Measurements from ENCODE around the gene QKI. TPM values are rescaled to one million over a fixed set of nuclear protein-coding genes. Genes with fewer than 3 reads are reported as not detected.

Gene QKI
- total and polyA plus RNA-seq, 2 of the 8 experiments (the other 6 are each of a cell fraction or from before 2014, with no cell fraction given): 181 to 183 TPM

GRCh38 chr6:163468738-163469137 lies 54.2 kb downstream of the QKI start:
- no peak overlapping the region for H2BK20ac ChIP-seq (ENCODE audit: low read length)
- TF ChIP-seq RAD21 (IDR thresholded peaks at IDR 0.05 in 1 of 2, conservative IDR thresholded peaks at IDR 0.05 in 1 of 2; ENCODE audit: low read depth in 2 of 2, low read length in 2 of 2) (no peak), MAX (IDR thresholded peaks at IDR 0.05) (no peak), GTF2F1 (IDR thresholded peaks at IDR 0.05; ENCODE audit: borderline replicate concordance, low read depth, low read length) (no peak), JUND (IDR thresholded peaks at IDR 0.05; ENCODE audit: low read length) (no peak), BCL11A (IDR thresholded peaks at IDR 0.05; ENCODE audit: low read depth in 2 of 2, low read length in 2 of 2) (no peak), USF2 (IDR thresholded peaks at IDR 0.05; ENCODE audit: low read length) (no peak), ZNF274 (IDR thresholded peaks at IDR 0.05; ENCODE audit: borderline replicate concordance, extremely low read depth, low read length) (no peak), SRF (IDR thresholded peaks at IDR 0.05; ENCODE audit: low read depth, low read length) (no peak), RFX5 (IDR thresholded peaks at IDR 0.05; ENCODE audit: borderline replicate concordance, low read depth, low read length) (no peak), TCF12 (IDR thresholded peaks at IDR 0.05; ENCODE audit: low read depth, low read length) (no peak), HDAC6 (IDR thresholded peaks at IDR 0.05; ENCODE audit: low read depth, low read length) (no peak), CBX8 (IDR thresholded peaks at IDR 0.05; ENCODE audit: borderline replicate concordance, low read depth, low read length) (no peak), FOSL1 (IDR thresholded peaks at IDR 0.05; ENCODE audit: insufficient read depth, low read depth, low read length) (no peak)

More at GRCh38 chr6:163468738-163469137, 54.2 kb downstream of the QKI start:
- Histone ChIP-seq H3K4me3 (ENCODE audit: extremely low read depth in 1 of 4, insufficient read depth in 2 of 4, low read depth in 3 of 4, low read length in 4 of 4) (no peak overlapping the region), H3K23ac (ENCODE audit: insufficient read length) (no peak overlapping the region), H2BK120ac (replicated peaks; ENCODE audit: low read depth, low read length) (no peak overlapping the region), H2AK5ac (ENCODE audit: low read depth, low read length) (no peak overlapping the region), H3K18ac (ENCODE audit: extremely low read depth, low read length) (no peak overlapping the region), H3K9me3 (ENCODE audit: insufficient read depth in 2 of 2, low read depth in 1 of 2, low read length in 1 of 2) (peaks cover 7% of the 10 kb centered on the region in 2 experiments), H4K5ac (ENCODE audit: insufficient read length, low read depth, low read length) (no peak overlapping the region), H4K20me1 (replicated peaks in 1 of 2; ENCODE audit: control insufficient read depth in 1 of 2, insufficient read depth in 2 of 2, low read length in 2 of 2) (peaks cover 0 to 1% of the 10 kb centered on the region in 2 experiments), H3K14ac (ENCODE audit: insufficient read length) (no peak overlapping the region), H3K27me3 (replicated peaks in 1 of 4; ENCODE audit: control insufficient read depth in 3 of 4, extremely low read depth in 1 of 4, insufficient read depth in 3 of 4, low read length in 3 of 4) (no peaks in the 10 kb centered on the region), H3K23me2 (ENCODE audit: low read depth, low read length) (no peaks in the 10 kb centered on the region), H3K56ac (replicated peaks; ENCODE audit: insufficient read length, low read depth, low read length) (no peak overlapping the region), H3K79me2 (ENCODE audit: control insufficient read depth in 1 of 2, insufficient read depth in 2 of 2, low read length in 2 of 2) (peaks cover 0 to 94% of the 10 kb centered on the region in 2 experiments; a peak in 3 of 4 replicates), H2BK12ac (ENCODE audit: low read depth, low read length) (no peak overlapping the region), H3K4me1 (replicated peaks in 1 of 4; ENCODE audit: control insufficient read depth in 3 of 4, insufficient read depth in 4 of 4, low read length in 3 of 4) (no peaks in the 10 kb centered on the region), H2AFZ (ENCODE audit: low read length) (no peak overlapping the region), H4K8ac (ENCODE audit: extremely low read depth, insufficient read depth, low read length) (no peak overlapping the region), H3K4ac (replicated peaks; ENCODE audit: insufficient read length, low read depth, low read length) (no peak overlapping the region), H2BK5ac (ENCODE audit: low read depth, low read length) (no peak overlapping the region), H3K27ac (ENCODE audit: low read depth, low read length) (no peak overlapping the region), H3K4me2 (ENCODE audit: insufficient read depth in 1 of 2, low read depth in 2 of 2, low read length in 2 of 2) (no peak overlapping the region), H3K79me1 (ENCODE audit: low read depth, low read length) (no peaks in the 10 kb centered on the region; the same call in 1 of the 2 replicates), H4K91ac (replicated peaks; ENCODE audit: insufficient read length, low read length) (no peak overlapping the region), H2BK15ac (ENCODE audit: low read length) (no peak overlapping the region), H3K36me3 (ENCODE audit: control insufficient read depth in 2 of 4, insufficient read depth in 4 of 4, low read length in 3 of 4) (peaks cover 0 to 16% (median 2%) of the 10 kb centered on the region in 4 experiments; a peak in 4 of 8 replicates), H3K9ac (replicated peaks in 1 of 4; ENCODE audit: extremely low read depth in 1 of 4, low read depth in 3 of 4, low read length in 3 of 4) (no peak overlapping the region)
- ChIA-PET CTCF (ENCODE audit: partially characterized antibody) (interaction anchor here (0.6 to 0.7 kb wide), 2 partner anchors 69 to 332 kb away, joined by 3 to 4 read pairs; no protein-coding TSS in a partner anchor), POLR2A (ENCODE audit: partially characterized antibody) (no interaction called here)
- FAIRE-seq (no peak), DNase-seq (ENCODE audit: low read depth in 1 of 2, low spot score in 2 of 2) (no peak)
- 89% methylated on average over 3 of the region's 3 CpGs; no CpG with 5 or more reads in 1 of the 2 experiments for WGBS, 2 experiments (ENCODE audit: extremely low coverage in 1 of 2, insufficient coverage in 1 of 2, insufficient read length in 1 of 2, insufficient replicate concordance in 2 of 2, low coverage in 1 of 2, low lambda C conversion rate in 2 of 2, missing lambda C conversion rate in 1 of 2)
